ENCODE measurements around the gene KCNJ6.

KCNJ6 gene

GRCh38 chr21:37899146-37899545 lies 17.1 kb downstream of the KCNJ6 start:
- Histone ChIP-seq H3K27ac (ENCODE audit: poor library complexity, severe bottlenecking) (no peak overlapping the region), H3K4me3 (ENCODE audit: severe bottlenecking) (no peak overlapping the region), H3K27me3 (ENCODE audit: insufficient read depth, poor library complexity, severe bottlenecking) (no peaks in the 10 kb centered on the region), H3K9me3 (ENCODE audit: severe bottlenecking) (peaks cover 2% of the 10 kb centered on the region), H3K36me3 (ENCODE audit: low read depth) (no peaks in the 10 kb centered on the region), H3K4me1 (ENCODE audit: insufficient read depth, poor library complexity, severe bottlenecking) (no peaks in the 10 kb centered on the region)
- TF ChIP-seq CTCF (IDR thresholded peaks at IDR 0.05; ENCODE audit: poor library complexity, severe bottlenecking) = no peak
- DNase-seq (ENCODE audit: low spot score) (no peak), ATAC-seq (ENCODE audit: low read depth) (no peak)

DNA sequence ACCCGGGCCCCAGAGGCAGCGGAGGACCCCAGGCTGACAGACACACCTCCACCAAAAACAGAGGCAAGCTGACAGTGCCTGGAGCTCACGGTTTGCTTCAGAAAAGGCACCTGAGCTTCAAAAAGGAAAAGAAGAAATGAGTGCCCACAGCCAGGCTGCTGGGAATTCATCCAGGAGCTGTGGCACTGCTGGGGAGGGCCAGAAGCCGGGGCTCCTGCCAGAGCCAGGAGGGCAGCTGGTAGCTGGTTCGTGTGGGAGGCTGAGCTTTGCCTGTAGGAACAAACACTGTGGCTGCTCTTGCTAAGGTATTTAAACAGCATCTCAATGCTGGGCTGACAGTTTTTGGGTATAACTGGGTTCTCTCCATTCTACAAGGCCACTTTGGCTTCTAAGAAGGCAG lies 19.5 kb downstream of the KCNJ6 start:
- Histone ChIP-seq H3K4me1 (ENCODE audit: insufficient read depth, poor library complexity, severe bottlenecking) (no peaks in the 10 kb centered on the region), H3K27me3 (ENCODE audit: insufficient read depth, poor library complexity, severe bottlenecking) (no peaks in the 10 kb centered on the region), H3K36me3 (ENCODE audit: low read depth) (no peaks in the 10 kb centered on the region), H3K27ac (ENCODE audit: poor library complexity, severe bottlenecking) (no peak overlapping the region), H3K4me3 (ENCODE audit: severe bottlenecking) (no peak overlapping the region), H3K9me3 (ENCODE audit: severe bottlenecking) (no peaks in the 10 kb centered on the region)
- no peak for DNase-seq (ENCODE audit: low spot score)
- ATAC-seq (ENCODE audit: low read depth) = no peak
- TF ChIP-seq CTCF (IDR thresholded peaks at IDR 0.05; ENCODE audit: poor library complexity, severe bottlenecking) = no peak

DNA sequence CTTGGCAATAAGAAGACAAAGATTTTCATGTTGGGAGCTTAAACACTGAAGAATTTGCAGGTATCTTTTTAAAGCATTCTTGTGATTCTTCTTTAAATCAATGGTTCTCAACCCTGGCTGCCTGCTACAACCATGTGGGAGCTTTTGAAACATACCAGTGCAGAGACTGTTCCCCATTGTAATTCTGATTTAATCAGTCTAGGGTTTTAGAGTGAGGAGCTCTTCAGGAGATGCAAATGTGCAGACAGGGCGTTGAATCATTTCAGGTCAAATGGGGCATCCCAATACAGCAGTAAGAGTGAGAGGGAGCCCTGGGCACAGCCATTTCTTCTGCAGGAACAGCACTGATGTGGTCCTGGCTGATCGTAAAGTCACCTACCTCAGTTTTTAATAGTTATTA lies 24.3 kb downstream of the KCNJ6 start:
- Histone ChIP-seq H3K9me3 (ENCODE audit: severe bottlenecking) (no peaks in the 10 kb centered on the region), H3K27me3 (ENCODE audit: insufficient read depth, poor library complexity, severe bottlenecking) (no peaks in the 10 kb centered on the region), H3K36me3 (ENCODE audit: low read depth) (no peaks in the 10 kb centered on the region), H3K4me3 (ENCODE audit: severe bottlenecking) (no peak overlapping the region), H3K27ac (ENCODE audit: poor library complexity, severe bottlenecking) (no peak overlapping the region), H3K4me1 (ENCODE audit: insufficient read depth, poor library complexity, severe bottlenecking) (no peaks in the 10 kb centered on the region)
- ATAC-seq (ENCODE audit: low read depth) (no peak), DNase-seq (ENCODE audit: low spot score) (no peak)
- TF ChIP-seq CTCF (IDR thresholded peaks at IDR 0.05; ENCODE audit: poor library complexity, severe bottlenecking) = no peak

- no peaks in the 10 kb centered on the region for H3K9me3 ChIP-seq (ENCODE audit: severe bottlenecking)
- no peak for TF ChIP-seq CTCF (IDR thresholded peaks at IDR 0.05; ENCODE audit: poor library complexity, severe bottlenecking)
- ATAC-seq (ENCODE audit: low read depth) (no peak), DNase-seq (ENCODE audit: low spot score) (no peak)
- no peaks in the 10 kb centered on the region for H3K4me1 ChIP-seq (ENCODE audit: insufficient read depth, poor library complexity, severe bottlenecking)
- H3K36me3 ChIP-seq (ENCODE audit: low read depth) = no peaks in the 10 kb centered on the region
- no peaks in the 10 kb centered on the region for H3K27me3 ChIP-seq (ENCODE audit: insufficient read depth, poor library complexity, severe bottlenecking)
- no peak overlapping the region for H3K4me3 ChIP-seq (ENCODE audit: severe bottlenecking)
- H3K27ac ChIP-seq (ENCODE audit: poor library complexity, severe bottlenecking) = no peak overlapping the region
Measured at GRCh38 chr21:37888659-37889058, 27.6 kb downstream of the KCNJ6 start.

DNA sequence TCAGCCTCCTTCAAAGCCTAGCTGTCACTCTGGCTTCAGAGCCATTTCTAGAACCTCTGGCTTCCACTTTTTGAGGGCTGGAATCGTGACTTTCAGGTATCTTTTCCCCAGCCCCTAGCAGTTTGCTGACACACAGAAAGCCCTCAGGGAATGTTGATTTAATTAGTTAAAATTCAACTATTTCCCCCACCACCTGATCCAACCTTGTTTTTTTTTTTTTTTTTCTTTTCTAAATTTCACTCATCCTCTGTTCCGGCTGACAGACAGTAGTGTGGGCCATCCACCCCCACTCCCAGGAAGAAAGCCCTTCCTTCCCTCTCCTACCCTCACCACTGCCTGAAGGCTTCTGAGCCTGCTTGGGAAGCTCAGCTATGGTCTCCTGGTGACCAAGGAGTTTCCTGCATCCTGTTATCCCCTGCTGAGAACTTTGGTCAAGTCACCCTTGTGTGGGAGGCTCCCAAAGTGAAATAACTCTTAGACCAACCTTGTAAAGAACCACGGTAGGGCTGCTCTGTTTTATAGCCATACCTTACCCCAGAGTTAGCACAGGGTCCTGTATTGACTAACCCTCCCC lies 29.4 kb downstream of the KCNJ6 start:
- Histone ChIP-seq H3K9me3 (ENCODE audit: severe bottlenecking) (no peaks in the 10 kb centered on the region), H3K27ac (ENCODE audit: poor library complexity, severe bottlenecking) (no peak overlapping the region), H3K4me3 (ENCODE audit: severe bottlenecking) (no peak overlapping the region), H3K4me1 (ENCODE audit: insufficient read depth, poor library complexity, severe bottlenecking) (no peaks in the 10 kb centered on the region), H3K36me3 (ENCODE audit: low read depth) (no peaks in the 10 kb centered on the region), H3K27me3 (ENCODE audit: insufficient read depth, poor library complexity, severe bottlenecking) (no peaks in the 10 kb centered on the region)
- DNase-seq (ENCODE audit: low spot score) = no peak
- no peak for TF ChIP-seq CTCF (IDR thresholded peaks at IDR 0.05; ENCODE audit: poor library complexity, severe bottlenecking)
- no peak for ATAC-seq (ENCODE audit: low read depth)

Measured in RWPE2 (cell line).